GM23338 (cell line): ENCODE results near the gene MAPK8IP3. TPM values are rescaled to one million over a fixed set of nuclear protein-coding genes. Genes with fewer than 3 reads are reported as not detected.

ENCODE experiments used
- ATAC-seq: fragments of 200-7000 bp; cut with Tn5 transposase; 3 replicates; pipeline ENCODE4 v1.9.1; 2020
- DNase-seq: peaks from one replicate; pipeline ENCODE4 v3.0.0-alpha.2; 2015; ENCODE audit warnings: low spot score
- H2AFZ ChIP-seq: fragments of 200-600 bp; sonication (generic); 2 replicates; pipeline ENCODE4 v1.8.0; 2016; ENCODE audit warnings: antibody characterized with exemption, mild to moderate bottlenecking, moderate library complexity
- H3F3A ChIP-seq: fragments of 200-600 bp; sonication (generic); replicated peaks from 2 replicates; pipeline ENCODE4 v1.8.0; 2017; ENCODE audit warnings: antibody characterized with exemption, mixed run types, low read depth
- H3K27ac ChIP-seq: fragments of 200-600 bp; sonication (generic); 2 replicates; pipeline ENCODE4 v1.6.1; 2016; ENCODE audit warnings: low read depth
- H3K27me3 ChIP-seq: fragments of 200-600 bp; sonication (generic); 2 replicates; pipeline ENCODE4 v1.8.0; 2016; ENCODE audit warnings: mild to moderate bottlenecking, mixed run types, moderate library complexity; ENCODE audit not compliant: insufficient read depth
- H3K36me3 ChIP-seq: fragments of 200-600 bp; sonication (generic); 2 replicates; pipeline ENCODE4 v1.8.0; 2016; ENCODE audit warnings: mild to moderate bottlenecking; ENCODE audit not compliant: insufficient read depth
- H3K4me1 ChIP-seq: fragments of 200-600 bp; sonication (generic); 2 replicates; pipeline ENCODE4 v1.8.0; 2016; ENCODE audit warnings: mild to moderate bottlenecking, moderate library complexity; ENCODE audit not compliant: insufficient read depth
- H3K4me2 ChIP-seq: fragments of 200-600 bp; sonication (generic); 2 replicates; pipeline ENCODE4 v1.7.1; 2017; ENCODE audit warnings: mixed run types
- H3K4me3 ChIP-seq: fragments of 200-600 bp; sonication (generic); 2 replicates; pipeline ENCODE4 v1.6.1; 2016; ENCODE audit warnings: mixed run types
- H3K79me2 ChIP-seq: fragments of 200-600 bp; sonication (generic); replicated peaks from 2 replicates; pipeline ENCODE4 v1.8.0; 2017; ENCODE audit warnings: mild to moderate bottlenecking; ENCODE audit not compliant: insufficient read depth
- H3K9me2 ChIP-seq: fragments of 200-600 bp; sonication (generic); 2 replicates; pipeline ENCODE4 v1.8.0; 2017; ENCODE audit not compliant: insufficient read depth
- H4K20me1 ChIP-seq: fragments of 200-600 bp; sonication (generic); replicated peaks from 2 replicates; pipeline ENCODE4 v1.8.0; 2017; ENCODE audit warnings: mild to moderate bottlenecking; ENCODE audit not compliant: insufficient read depth
- H3K27ac Mint-ChIP-seq: 2 replicates; pipeline ENCODE4 v1.8.0; 2020; ENCODE audit warnings: inconsistent platforms, mild to moderate bottlenecking, moderate library complexity, mixed read lengths
- H3K27me3 Mint-ChIP-seq: 3 replicates; pipeline ENCODE4 v1.8.0; 2022; ENCODE audit warnings: low read depth, mild to moderate bottlenecking, moderate library complexity, mixed read lengths, inconsistent platforms; ENCODE audit not compliant: insufficient read depth, poor library complexity
- H3K36me3 Mint-ChIP-seq: 3 replicates; pipeline ENCODE4 v1.8.0; 2021; ENCODE audit warnings: low read depth, mild to moderate bottlenecking, inconsistent platforms, moderate library complexity, mixed read lengths
- H3K4me1 Mint-ChIP-seq: 3 replicates; pipeline ENCODE4 v1.8.0; 2020; ENCODE audit warnings: mild to moderate bottlenecking, inconsistent platforms, mixed read lengths
- H3K4me3 Mint-ChIP-seq: 3 replicates; pipeline ENCODE4 v1.8.0; 2021; ENCODE audit warnings: moderate library complexity, mild to moderate bottlenecking, inconsistent platforms, mixed read lengths
- H3K9me3 Mint-ChIP-seq: 3 replicates; pipeline ENCODE4 v1.8.0; 2020; ENCODE audit warnings: moderate library complexity, mild to moderate bottlenecking, inconsistent platforms, mixed read lengths
- CREB1 ChIP-seq: fragments of 250-450 bp; sonication (Bioruptor Pico); IDR thresholded peaks from 2 replicates; pipeline ENCODE4 v1.5.0; 2020; ENCODE audit warnings: low read depth, mild to moderate bottlenecking, moderate library complexity
- EZH2 ChIP-seq: fragments of 200-600 bp; sonication (generic); IDR thresholded peaks from one replicate; pipeline ENCODE4 v1.8.0; 2017; ENCODE audit warnings: antibody characterized with exemption, mild to moderate bottlenecking, low read depth; ENCODE audit not compliant: unreplicated experiment
- EZH2phosphoT487 ChIP-seq: fragments of 200-600 bp; sonication (generic); IDR thresholded peaks from one replicate; pipeline ENCODE4 v1.8.1; 2018; ENCODE audit warnings: antibody characterized with exemption; ENCODE audit not compliant: unreplicated experiment
- JUNB ChIP-seq: IDR thresholded peaks from one replicate; pipeline ENCODE4 v1.6.1; 2016; ENCODE audit warnings: antibody characterized with exemption; ENCODE audit not compliant: unreplicated experiment
- NANOG ChIP-seq: IDR thresholded peaks from 2 replicates; pipeline ENCODE4 v1.6.1; 2016; ENCODE audit warnings: antibody characterized with exemption, borderline replicate concordance
- POLR2AphosphoS5 ChIP-seq: IDR thresholded peaks from 2 replicates; pipeline ENCODE4 v1.6.1; 2016; ENCODE audit warnings: antibody characterized with exemption, low read depth
- STAT1 ChIP-seq: IDR thresholded peaks from one replicate; pipeline ENCODE4 v1.6.1; 2016; ENCODE audit warnings: antibody characterized with exemption; ENCODE audit not compliant: unreplicated experiment
- ZNF114 ChIP-seq: fragments of 250-450 bp; sonication (Bioruptor Pico); IDR thresholded peaks from 2 replicates; pipeline ENCODE4 v1.5.0; 2020; ENCODE audit warnings: mild to moderate bottlenecking, moderate library complexity
- ZNF331 ChIP-seq: fragments of 250-450 bp; sonication (Bioruptor Pico); IDR thresholded peaks from 2 replicates; pipeline ENCODE4 v1.5.0; 2020; ENCODE audit warnings: low read depth, mild to moderate bottlenecking, moderate library complexity
- polyA plus RNA-seq: library from polyadenylated mRNA; unstranded; fragments of >200 nt; fragmentation: Nextera tagmentation; extraction: Ambion mirVana; gene quantifications from 2 replicates; pipeline ENCODE4 v1.2.1, GENCODE V29; 2016
- total RNA-seq: library from RNA; depleted of rRNA; stranded (reverse); fragments of >200 nt; shearing (Covaris generic); gene quantifications from 2 replicates; pipeline ENCODE4 v1.2.3, GENCODE V29; 2014
- TF ChIP-seq, protein P1 (sequence below): IDR thresholded peaks from 2 replicates; pipeline ENCODE4 v1.6.1; 2016; ENCODE audit warnings: antibody characterized with exemption
- TF ChIP-seq, protein P2 (sequence below): IDR thresholded peaks from one replicate; pipeline ENCODE4 v1.6.1; 2018; ENCODE audit warnings: antibody characterized with exemption; ENCODE audit not compliant: unreplicated experiment

The MAPK8IP3 gene
- total and polyA plus RNA-seq, 2 experiments from 2014 or later, result 11.3 to 58.4 TPM

DNA sequence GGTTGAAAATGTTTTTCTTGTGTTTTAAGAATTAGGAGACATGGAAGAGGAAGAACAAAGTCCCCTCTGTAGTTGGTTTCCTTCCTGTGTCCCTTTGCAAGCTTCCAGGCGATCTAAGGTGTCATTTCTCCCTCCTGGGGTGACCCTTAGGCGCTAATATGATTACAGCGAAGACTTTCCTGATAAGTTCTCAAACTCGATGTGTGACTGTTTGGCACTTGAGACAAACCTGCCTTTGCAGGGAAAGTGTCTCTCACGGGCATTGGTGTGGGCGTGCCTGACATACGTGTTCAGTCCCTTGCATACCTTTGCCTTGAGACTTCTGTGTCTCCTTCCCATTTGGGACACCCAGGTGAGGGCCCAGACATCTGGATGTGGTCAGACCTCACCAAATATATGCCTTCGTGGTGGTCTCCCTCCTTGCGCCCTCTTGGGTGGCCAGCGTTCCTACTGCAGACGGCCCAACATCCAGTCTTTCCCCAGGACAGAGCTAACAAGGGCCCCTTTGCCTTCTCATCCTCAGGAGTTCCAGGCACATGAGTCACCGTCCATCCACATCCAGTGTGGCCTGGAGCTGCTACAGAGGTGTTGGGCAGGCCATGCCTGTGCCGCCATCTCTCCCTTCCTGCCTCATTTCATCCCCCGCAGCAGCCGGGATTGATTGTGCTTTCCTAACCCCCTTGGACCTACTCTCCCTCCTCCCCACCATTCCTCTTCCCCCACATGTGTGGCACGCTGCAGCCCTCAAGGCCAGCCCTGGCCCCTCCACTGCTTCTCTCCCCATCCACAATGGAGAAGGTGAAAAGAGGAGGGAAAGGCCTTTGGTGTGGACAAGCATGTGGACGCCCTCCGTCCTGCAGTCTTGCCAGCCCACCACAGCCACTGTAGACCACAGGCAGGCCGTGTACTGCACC lies 31.0 kb upstream of the MAPK8IP3 start:
- no peaks in the 10 kb centered on the region for H3K9me3 Mint-ChIP-seq
- DNase-seq, result no peak
- Histone ChIP-seq H3K27me3 (no peaks in the 10 kb centered on the region), H4K20me1 (peaks cover 19% of the 10 kb centered on the region), H3F3A (peaks cover 9% of the 10 kb centered on the region; the same call in 1 of the 2 replicates), H3K4me2 (no peak overlapping the region), H3K36me3 (no peaks in the 10 kb centered on the region; the same call in 1 of the 2 replicates), H3K9me2 (no peaks in the 10 kb centered on the region), H3K4me1 (peaks cover 15% of the 10 kb centered on the region), H3K27ac (no peak overlapping the region), H3K4me3 (no peak overlapping the region), H2AFZ (no peak overlapping the region), H3K79me2 (peaks cover 17% of the 10 kb centered on the region)
- H3K36me3 Mint-ChIP-seq, result peaks cover 64% of the 10 kb centered on the region
- TF ChIP-seq, protein P1, sequence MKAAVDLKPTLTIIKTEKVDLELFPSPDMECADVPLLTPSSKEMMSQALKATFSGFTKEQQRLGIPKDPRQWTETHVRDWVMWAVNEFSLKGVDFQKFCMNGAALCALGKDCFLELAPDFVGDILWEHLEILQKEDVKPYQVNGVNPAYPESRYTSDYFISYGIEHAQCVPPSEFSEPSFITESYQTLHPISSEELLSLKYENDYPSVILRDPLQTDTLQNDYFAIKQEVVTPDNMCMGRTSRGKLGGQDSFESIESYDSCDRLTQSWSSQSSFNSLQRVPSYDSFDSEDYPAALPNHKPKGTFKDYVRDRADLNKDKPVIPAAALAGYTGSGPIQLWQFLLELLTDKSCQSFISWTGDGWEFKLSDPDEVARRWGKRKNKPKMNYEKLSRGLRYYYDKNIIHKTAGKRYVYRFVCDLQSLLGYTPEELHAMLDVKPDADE, result no peak
- H3K4me3 Mint-ChIP-seq, result no peak overlapping the region
- peaks cover 18% of the 10 kb centered on the region for H3K4me1 Mint-ChIP-seq
- H3K27me3 Mint-ChIP-seq, result peaks cover 25% of the 10 kb centered on the region
- ATAC-seq, result no peak
- H3K27ac Mint-ChIP-seq, result no peak overlapping the region

DNA sequence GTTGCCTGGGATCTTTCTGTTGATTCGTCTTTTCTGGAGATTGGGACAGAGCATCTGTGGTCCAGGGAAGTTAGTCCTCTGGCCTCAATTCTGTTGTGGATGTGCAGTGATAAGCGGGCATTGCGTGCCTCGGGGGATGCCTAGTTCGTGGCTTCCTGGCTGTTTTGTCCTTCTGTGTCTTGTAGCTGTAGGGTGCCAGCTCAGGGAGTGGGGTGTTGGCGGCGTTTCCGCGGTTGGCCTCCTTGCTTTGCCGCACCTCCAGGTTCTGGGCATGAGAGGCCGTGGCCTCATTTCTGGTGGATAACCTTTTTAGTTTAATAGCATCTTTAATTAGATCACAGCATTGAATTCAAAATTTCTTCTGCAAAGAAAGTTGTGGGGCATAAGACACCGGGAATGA lies 29.3 kb upstream of the MAPK8IP3 start:
- Mint-ChIP-seq H3K4me3 (peak overlapping the region; percentile 65; the same call in 1 of the 3 replicates), H3K27me3 (peaks cover 25% of the 10 kb centered on the region), H3K4me1 (peaks cover 34% of the 10 kb centered on the region), H3K9me3 (no peaks in the 10 kb centered on the region), H3K27ac (peak overlapping the region; percentile 45), H3K36me3 (peaks cover 58% of the 10 kb centered on the region)
- no peak for ATAC-seq
- no peak for DNase-seq
- Histone ChIP-seq H3K4me3 (no peak overlapping the region), H4K20me1 (peaks cover 34% of the 10 kb centered on the region), H3K36me3 (no peaks in the 10 kb centered on the region; the same call in 1 of the 2 replicates), H3K4me2 (no peak overlapping the region), H3F3A (peaks cover 9% of the 10 kb centered on the region; the same call in 1 of the 2 replicates), H2AFZ (no peak overlapping the region), H3K4me1 (peaks cover 31% of the 10 kb centered on the region), H3K27me3 (no peaks in the 10 kb centered on the region), H3K79me2 (peaks cover 33% of the 10 kb centered on the region), H3K9me2 (no peaks in the 10 kb centered on the region), H3K27ac (peak overlapping the region; percentile 45; the same call in 1 of the 2 replicates)
- TF ChIP-seq CREB1 (no peak), EZH2 (no peak), ZNF331 (CRISPR knock-in tag) (no peak), ZNF114 (CRISPR knock-in tag) (no peak), NANOG (no peak), STAT1 (no peak), JUNB (no peak), EZH2phosphoT487 (no peak), POLR2AphosphoS5 (no peak)
- TF ChIP-seq, protein P1, result no peak
- TF ChIP-seq, protein P2, sequence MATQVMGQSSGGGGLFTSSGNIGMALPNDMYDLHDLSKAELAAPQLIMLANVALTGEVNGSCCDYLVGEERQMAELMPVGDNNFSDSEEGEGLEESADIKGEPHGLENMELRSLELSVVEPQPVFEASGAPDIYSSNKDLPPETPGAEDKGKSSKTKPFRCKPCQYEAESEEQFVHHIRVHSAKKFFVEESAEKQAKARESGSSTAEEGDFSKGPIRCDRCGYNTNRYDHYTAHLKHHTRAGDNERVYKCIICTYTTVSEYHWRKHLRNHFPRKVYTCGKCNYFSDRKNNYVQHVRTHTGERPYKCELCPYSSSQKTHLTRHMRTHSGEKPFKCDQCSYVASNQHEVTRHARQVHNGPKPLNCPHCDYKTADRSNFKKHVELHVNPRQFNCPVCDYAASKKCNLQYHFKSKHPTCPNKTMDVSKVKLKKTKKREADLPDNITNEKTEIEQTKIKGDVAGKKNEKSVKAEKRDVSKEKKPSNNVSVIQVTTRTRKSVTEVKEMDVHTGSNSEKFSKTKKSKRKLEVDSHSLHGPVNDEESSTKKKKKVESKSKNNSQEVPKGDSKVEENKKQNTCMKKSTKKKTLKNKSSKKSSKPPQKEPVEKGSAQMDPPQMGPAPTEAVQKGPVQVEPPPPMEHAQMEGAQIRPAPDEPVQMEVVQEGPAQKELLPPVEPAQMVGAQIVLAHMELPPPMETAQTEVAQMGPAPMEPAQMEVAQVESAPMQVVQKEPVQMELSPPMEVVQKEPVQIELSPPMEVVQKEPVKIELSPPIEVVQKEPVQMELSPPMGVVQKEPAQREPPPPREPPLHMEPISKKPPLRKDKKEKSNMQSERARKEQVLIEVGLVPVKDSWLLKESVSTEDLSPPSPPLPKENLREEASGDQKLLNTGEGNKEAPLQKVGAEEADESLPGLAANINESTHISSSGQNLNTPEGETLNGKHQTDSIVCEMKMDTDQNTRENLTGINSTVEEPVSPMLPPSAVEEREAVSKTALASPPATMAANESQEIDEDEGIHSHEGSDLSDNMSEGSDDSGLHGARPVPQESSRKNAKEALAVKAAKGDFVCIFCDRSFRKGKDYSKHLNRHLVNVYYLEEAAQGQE, result no peak
